Caco-2 (cell line): Measurements from ENCODE around the gene HMCN1. TPM values are rescaled to one million over a fixed set of nuclear protein-coding genes. Genes with fewer than 3 reads are reported as not detected.

ENCODE experiments used
- BruUV-seq: library from RNA; stranded (reverse); fragments of 400-500 nt; replicated peaks from 2 replicates; lab custom pipeline; 2021; lab: Mats Ljungman, UMichigan
- CTCF ChIA-PET: fragments of 300-600 bp; sonication (Branson Sonifier 250); formaldehyde crosslinking; loops from one replicate; lab custom pipeline; 2022; ENCODE audit warnings: antibody characterized with exemption; lab: Charles Lee
- POLR2A ChIA-PET: fragments of 300-600 bp; sonication (Branson Sonifier 250); formaldehyde crosslinking; loops from one replicate; lab custom pipeline; 2022; ENCODE audit warnings: antibody characterized with exemption; lab: Charles Lee
- DNase-seq, 2 experiments: peaks; one replicate each; pipeline versions ENCODE4 v3.0.0 to v3.0.0-alpha.2; 2020 to 2022
- H3K27me3 ChIP-seq: replicated peaks from 2 replicates; pipeline ENCODE4 v1.6.0; 2011; ENCODE audit warnings: low read length; ENCODE audit not compliant: control insufficient read depth, insufficient read depth
- H3K36me3 ChIP-seq: 2 replicates; pipeline ENCODE4 v1.5.1; 2011; ENCODE audit warnings: low read length; ENCODE audit not compliant: control insufficient read depth, insufficient read depth
- H3K4me1 ChIP-seq: fragments of 250-450 bp; sonication (Bioruptor Pico); 2 replicates; pipeline ENCODE4 v1.5.1; 2020; ENCODE audit warnings: mild to moderate bottlenecking
- H3K4me3 ChIP-seq: 2 replicates; pipeline ENCODE4 v1.5.1; 2011; ENCODE audit warnings: low read depth, mild to moderate bottlenecking, control low read depth, low read length
- H3K9me3 ChIP-seq: fragments of 250-450 bp; sonication (Bioruptor Pico); 2 replicates; pipeline ENCODE4 v1.5.1; 2020; ENCODE audit warnings: mild to moderate bottlenecking, moderate library complexity
- H3K27ac Mint-ChIP-seq: one replicate; pipeline ENCODE4 v1.8.0; 2022; ENCODE audit warnings: mixed read lengths; ENCODE audit not compliant: unreplicated experiment
- H3K27me3 Mint-ChIP-seq: one replicate; pipeline ENCODE4 v1.8.0; 2022; ENCODE audit warnings: mixed read lengths; ENCODE audit not compliant: insufficient read depth, unreplicated experiment
- H3K36me3 Mint-ChIP-seq: one replicate; pipeline ENCODE4 v1.8.0; 2022; ENCODE audit warnings: mild to moderate bottlenecking, mixed read lengths; ENCODE audit not compliant: insufficient read depth, unreplicated experiment
- H3K4me1 Mint-ChIP-seq: one replicate; pipeline ENCODE4 v1.8.0; 2022; ENCODE audit warnings: low read depth, mixed read lengths; ENCODE audit not compliant: unreplicated experiment
- H3K4me3 Mint-ChIP-seq: one replicate; pipeline ENCODE4 v1.8.0; 2022; ENCODE audit warnings: mild to moderate bottlenecking, moderate library complexity, mixed read lengths; ENCODE audit not compliant: unreplicated experiment
- H3K9me3 Mint-ChIP-seq: one replicate; pipeline ENCODE4 v1.8.0; 2022; ENCODE audit warnings: mixed read lengths; ENCODE audit not compliant: unreplicated experiment
- CTCF ChIP-seq, 2 experiments: fragments of 200-600 bp in 1 of 2; IDR thresholded peaks; 1 replicate in 1 of 2; 2 replicates in 1 of 2; pipeline versions ENCODE4 v1.5.1 to v1.8.0; 2011 to 2022; ENCODE audit warnings: antibody characterized with exemption in 1 of 2, control low read depth in 1 of 2, inconsistent platforms in 1 of 2, low read depth in 1 of 2, low read length in 1 of 2, mild to moderate bottlenecking in 1 of 2, moderate library complexity in 1 of 2; ENCODE audit not compliant: insufficient read depth in 1 of 2, severe bottlenecking in 1 of 2, unreplicated experiment in 1 of 2
- intact Hi-C: fragments of 100-400 bp; cut with micrococcal nuclease; formaldehyde crosslinking; loops from one replicate; pipeline ENCODE4 v1.10.0; 2022; ENCODE audit not compliant: unreplicated experiment
- total RNA-seq: library from RNA; stranded (reverse); gene quantifications from 2 replicates; pipeline ENCODE4 v1.2.3, GENCODE V29; 2022

HMCN1 gene
- total RNA-seq, 1 experiment from 2014 or later = 0.02 TPM

- Mint-ChIP-seq H3K27me3 (no peaks in the 10 kb centered on the region), H3K4me3 (no peak overlapping the region), H3K27ac (no peak overlapping the region), H3K9me3 (no peaks in the 10 kb centered on the region), H3K36me3 (no peaks in the 10 kb centered on the region), H3K4me1 (no peaks in the 10 kb centered on the region)
- CTCF ChIA-PET = no interaction called here
- intact Hi-C loops = no loop called here
- Histone ChIP-seq H3K4me1 (0 out of 2 replicates have a peak, but pooled peaks cover 3% of the 10 kb centered on the region), H3K9me3 (no peaks in the 10 kb centered on the region), H3K27me3 (no peaks in the 10 kb centered on the region), H3K4me3 (no peak overlapping the region), H3K36me3 (no peaks in the 10 kb centered on the region)
- no TSS peak for BruUV-seq
- no peak for DNase-seq
- TF ChIP-seq CTCF (IDR thresholded peaks at IDR 0.05; ENCODE audit: insufficient read depth in 1 of 2, low read depth in 1 of 2, low read length in 1 of 2, severe bottlenecking in 1 of 2, unreplicated experiment in 1 of 2) = no peak
- POLR2A ChIA-PET = no interaction called here
These were observed 51.4 kb downstream of the HMCN1 start for GRCh38 chr1:185785586-185785985.

GRCh38 chr1:185786524-185786923 lies 52.3 kb downstream of the HMCN1 start:
- H3K36me3 ChIP-seq = no peaks in the 10 kb centered on the region
- intact Hi-C loops = no loop called here
- Mint-ChIP-seq H3K4me3 (no peak overlapping the region), H3K36me3 (no peaks in the 10 kb centered on the region), H3K4me1 (no peaks in the 10 kb centered on the region), H3K9me3 (no peaks in the 10 kb centered on the region), H3K27ac (no peak overlapping the region), H3K27me3 (no peaks in the 10 kb centered on the region)
- H3K27me3 ChIP-seq = no peaks in the 10 kb centered on the region
- no peak for TF ChIP-seq CTCF (IDR thresholded peaks at IDR 0.05; ENCODE audit: insufficient read depth in 1 of 2, low read depth in 1 of 2, low read length in 1 of 2, severe bottlenecking in 1 of 2, unreplicated experiment in 1 of 2)
- no TSS peak for BruUV-seq
- ChIA-PET POLR2A (no interaction called here), CTCF (no interaction called here)
- H3K4me3 ChIP-seq = no peak overlapping the region
- H3K9me3 ChIP-seq = no peaks in the 10 kb centered on the region
- 0 out of 2 replicates have a peak, but pooled peaks cover 3% of the 10 kb centered on the region for H3K4me1 ChIP-seq
- DNase-seq = no peak

GRCh38 chr1:185787238-185787637 lies 53.0 kb downstream of the HMCN1 start:
- no peak for TF ChIP-seq CTCF (IDR thresholded peaks at IDR 0.05; ENCODE audit: insufficient read depth in 1 of 2, low read depth in 1 of 2, low read length in 1 of 2, severe bottlenecking in 1 of 2, unreplicated experiment in 1 of 2)
- Histone ChIP-seq H3K4me1 (0 out of 2 replicates have a peak, but pooled peaks cover 3% of the 10 kb centered on the region), H3K9me3 (no peaks in the 10 kb centered on the region), H3K27me3 (no peaks in the 10 kb centered on the region), H3K4me3 (no peak overlapping the region), H3K36me3 (no peaks in the 10 kb centered on the region)
- DNase-seq = no peak
- no TSS peak for BruUV-seq
- no peaks in the 10 kb centered on the region for H3K27me3 Mint-ChIP-seq
- no peaks in the 10 kb centered on the region for H3K4me1 Mint-ChIP-seq
- POLR2A ChIA-PET = no interaction called here
- no peak overlapping the region for H3K27ac Mint-ChIP-seq
- no peaks in the 10 kb centered on the region for H3K36me3 Mint-ChIP-seq
- intact Hi-C loops = no loop called here
- no peak overlapping the region for H3K4me3 Mint-ChIP-seq
- CTCF ChIA-PET = no interaction called here
- H3K9me3 Mint-ChIP-seq = no peaks in the 10 kb centered on the region
